ENCODE results near the gene EXOC3L4.

EXOC3L4 gene

GRCh38 chr14:103136388-103137271, 42.1 kb downstream of the EXOC3L4 start:
- Mint-ChIP-seq H3K9me3 (no peaks in the 10 kb centered on the region), H3K27me3 (peaks cover 8 to 49% of the 10 kb centered on the region in 2 donors), H3K4me3 (no peak overlapping the region), H3K36me3 (ENCODE audit: insufficient read depth) (peaks cover 2% of the 10 kb centered on the region), H3K27ac (no peak overlapping the region), H3K4me1 (ENCODE audit: low read depth in 2 of 2) (peaks cover 4 to 10% of the 10 kb centered on the region in 2 donors)
- ATAC-seq (replicated peaks) (no peak), DNase-seq (no peak)

- no peak overlapping the region for H3K27ac Mint-ChIP-seq
- H3K9me3 Mint-ChIP-seq = no peaks in the 10 kb centered on the region
- peaks cover 4 to 10% of the 10 kb centered on the region in 2 donors for H3K4me1 Mint-ChIP-seq (ENCODE audit: low read depth in 2 of 2)
- DNase-seq (no peak), ATAC-seq (replicated peaks) (no peak)
- H3K36me3 Mint-ChIP-seq (ENCODE audit: insufficient read depth) = peaks cover 2% of the 10 kb centered on the region
- peaks cover 11 to 60% of the 10 kb centered on the region in 2 donors for H3K27me3 Mint-ChIP-seq
- H3K4me3 Mint-ChIP-seq = no peak overlapping the region
Measured at GRCh38 chr14:103137689-103138300, 43.3 kb downstream of the EXOC3L4 start.

GRCh38 chr14:103138301-103139131, 44.0 kb downstream of the EXOC3L4 start:
- H3K4me3 Mint-ChIP-seq = no peak overlapping the region
- H3K9me3 Mint-ChIP-seq = no peaks in the 10 kb centered on the region
- ATAC-seq (replicated peaks) (no peak), DNase-seq (no peak)
- peaks cover 2% of the 10 kb centered on the region for H3K36me3 Mint-ChIP-seq (ENCODE audit: insufficient read depth)
- H3K27ac Mint-ChIP-seq = no peak overlapping the region
- peaks cover 4 to 10% of the 10 kb centered on the region in 2 donors for H3K4me1 Mint-ChIP-seq (ENCODE audit: low read depth in 2 of 2)
- peaks cover 18 to 67% of the 10 kb centered on the region in 2 donors for H3K27me3 Mint-ChIP-seq

GRCh38 chr14:103139132-103140025, 44.9 kb downstream of the EXOC3L4 start:
- no peaks in the 10 kb centered on the region for H3K9me3 Mint-ChIP-seq
- peaks cover 2% of the 10 kb centered on the region for H3K36me3 Mint-ChIP-seq (ENCODE audit: insufficient read depth)
- DNase-seq = no peak
- H3K4me1 Mint-ChIP-seq (ENCODE audit: low read depth in 2 of 2) = peaks cover 4 to 10% of the 10 kb centered on the region in 2 donors
- H3K27ac Mint-ChIP-seq = no peak overlapping the region
- no peak overlapping the region for H3K4me3 Mint-ChIP-seq
- H3K27me3 Mint-ChIP-seq = peaks cover 24 to 75% of the 10 kb centered on the region in 2 donors
- ATAC-seq (replicated peaks) = no peak

- ATAC-seq (replicated peaks) = no peak
- Mint-ChIP-seq H3K9me3 (no peaks in the 10 kb centered on the region), H3K27me3 (peaks cover 27 to 78% of the 10 kb centered on the region in 2 donors), H3K4me3 (no peak overlapping the region), H3K36me3 (ENCODE audit: insufficient read depth) (peaks cover 2% of the 10 kb centered on the region), H3K4me1 (ENCODE audit: low read depth in 2 of 2) (peaks cover 4 to 10% of the 10 kb centered on the region in 2 donors), H3K27ac (no peak overlapping the region)
- no peak for DNase-seq
Measured at GRCh38 chr14:103140316-103141109, 46.0 kb downstream of the EXOC3L4 start.

- Mint-ChIP-seq H3K4me1 (ENCODE audit: low read depth in 2 of 2) (peaks cover 4 to 10% of the 10 kb centered on the region in 2 donors), H3K4me3 (no peak overlapping the region), H3K27ac (no peak overlapping the region), H3K27me3 (peaks cover 33 to 82% of the 10 kb centered on the region in 2 donors), H3K9me3 (no peaks in the 10 kb centered on the region), H3K36me3 (ENCODE audit: insufficient read depth) (peaks cover 2% of the 10 kb centered on the region)
- ATAC-seq (replicated peaks) = no peak
- no peak for DNase-seq
Measured at GRCh38 chr14:103141117-103141796, 46.7 kb downstream of the EXOC3L4 start.

GRCh38 chr14:103142026-103142425, 47.5 kb downstream of the EXOC3L4 start:
- DNase-seq (no peak), ATAC-seq (replicated peaks) (no peak)
- H3K4me3 Mint-ChIP-seq = no peak overlapping the region
- H3K27ac Mint-ChIP-seq = no peak overlapping the region
- peaks cover 4 to 10% of the 10 kb centered on the region in 2 donors for H3K4me1 Mint-ChIP-seq (ENCODE audit: low read depth in 2 of 2)
- peaks cover 2% of the 10 kb centered on the region for H3K36me3 Mint-ChIP-seq (ENCODE audit: insufficient read depth)
- no peaks in the 10 kb centered on the region for H3K9me3 Mint-ChIP-seq
- peaks cover 41 to 83% of the 10 kb centered on the region in 2 donors for H3K27me3 Mint-ChIP-seq

GRCh38 chr14:103142721-103143302, 48.3 kb downstream of the EXOC3L4 start:
- peaks cover 2% of the 10 kb centered on the region for H3K36me3 Mint-ChIP-seq (ENCODE audit: insufficient read depth)
- H3K9me3 Mint-ChIP-seq = no peaks in the 10 kb centered on the region
- H3K4me1 Mint-ChIP-seq (ENCODE audit: low read depth in 2 of 2) = peaks cover 4 to 10% of the 10 kb centered on the region in 2 donors
- ATAC-seq (replicated peaks) (no peak), DNase-seq (no peak)
- H3K27ac Mint-ChIP-seq = no peak overlapping the region
- H3K27me3 Mint-ChIP-seq = peaks cover 49 to 83% of the 10 kb centered on the region in 2 donors
- no peak overlapping the region for H3K4me3 Mint-ChIP-seq

- no peak for ATAC-seq (replicated peaks)
- Mint-ChIP-seq H3K4me1 (ENCODE audit: low read depth in 2 of 2) (peaks cover 4 to 10% of the 10 kb centered on the region in 2 donors), H3K36me3 (ENCODE audit: insufficient read depth) (peaks cover 2% of the 10 kb centered on the region), H3K9me3 (no peaks in the 10 kb centered on the region), H3K4me3 (no peak overlapping the region), H3K27me3 (peaks cover 52 to 88% of the 10 kb centered on the region in 2 donors), H3K27ac (no peak overlapping the region)
- DNase-seq = no peak
Measured at GRCh38 chr14:103143506-103143905, 49.0 kb downstream of the EXOC3L4 start.

GRCh38 chr14:103144085-103144484, 49.6 kb downstream of the EXOC3L4 start:
- Mint-ChIP-seq H3K4me1 (ENCODE audit: low read depth in 2 of 2) (peaks cover 4 to 10% of the 10 kb centered on the region in 2 donors), H3K36me3 (ENCODE audit: insufficient read depth) (peaks cover 2% of the 10 kb centered on the region), H3K4me3 (no peak overlapping the region), H3K27ac (no peak overlapping the region), H3K27me3 (peaks cover 52 to 90% of the 10 kb centered on the region in 2 donors), H3K9me3 (no peaks in the 10 kb centered on the region)
- DNase-seq (no peak), ATAC-seq (replicated peaks) (no peak)

GRCh38 chr14:103146141-103146709, 51.7 kb downstream of the EXOC3L4 start:
- peaks cover 50 to 73% of the 10 kb centered on the region in 2 donors for H3K27me3 Mint-ChIP-seq
- H3K4me3 Mint-ChIP-seq = no peak overlapping the region
- no peaks in the 10 kb centered on the region for H3K9me3 Mint-ChIP-seq
- H3K27ac Mint-ChIP-seq = no peak overlapping the region
- H3K4me1 Mint-ChIP-seq (ENCODE audit: low read depth in 2 of 2) = peaks cover 0 to 3% of the 10 kb centered on the region in 2 donors
- peaks cover 2% of the 10 kb centered on the region for H3K36me3 Mint-ChIP-seq (ENCODE audit: insufficient read depth)
- DNase-seq (no peak), ATAC-seq (replicated peaks) (no peak)

All from effector memory CD8-positive, alpha-beta T cell (primary cell).